Immature natural killer cell (primary cell): ENCODE measurements around the gene TMEM44. TPM values are rescaled to one million over a fixed set of nuclear protein-coding genes. Genes with fewer than 3 reads are reported as not detected.

Experiments used
- DNase-seq, 3 donors: peaks; one replicate each; pipeline ENCODE4 v3.0.0; 2022; ENCODE audit warnings: mixed read lengths in 1 of 3
- H3K27ac Mint-ChIP-seq, 6 donors: one replicate each; pipeline ENCODE4 v1.8.0; 2020; ENCODE audit warnings: mixed read lengths in 6 of 6, mild to moderate bottlenecking in 5 of 6, inconsistent platforms in 4 of 6, moderate library complexity in 3 of 6
- H3K27me3 Mint-ChIP-seq, 3 donors: one replicate each; pipeline ENCODE4 v1.8.0; 2020 to 2021; ENCODE audit warnings: low read depth in 3 of 3, mild to moderate bottlenecking in 3 of 3, mixed read lengths in 3 of 3, moderate library complexity in 3 of 3, inconsistent platforms in 1 of 3
- H3K36me3 Mint-ChIP-seq, 3 donors: one replicate each; pipeline ENCODE4 v1.8.0; 2020; ENCODE audit warnings: mixed read lengths in 3 of 3, inconsistent platforms in 2 of 3, mild to moderate bottlenecking in 2 of 3
- H3K4me1 Mint-ChIP-seq, 2 donors: one replicate each; pipeline ENCODE4 v1.8.0; 2020; ENCODE audit warnings: inconsistent platforms in 2 of 2, mild to moderate bottlenecking in 2 of 2, mixed read lengths in 2 of 2, moderate library complexity in 1 of 2
- H3K4me3 Mint-ChIP-seq, 5 donors: one replicate each; pipeline ENCODE4 v1.8.0; 2020; ENCODE audit warnings: mild to moderate bottlenecking in 5 of 5, mixed read lengths in 5 of 5, inconsistent platforms in 3 of 5, moderate library complexity in 3 of 5
- H3K9me3 Mint-ChIP-seq, 6 donors: one replicate each; pipeline ENCODE4 v1.8.0; 2020; ENCODE audit warnings: mild to moderate bottlenecking in 6 of 6, mixed read lengths in 6 of 6, inconsistent platforms in 4 of 6, moderate library complexity in 3 of 6
- polyA plus RNA-seq, 3 donors: library from polyadenylated mRNA; unstranded; fragments of 300-500 nt; fragmentation: Illumina TruSeq; gene quantifications; one replicate each; pipeline ENCODE4 v1.2.3, GENCODE V29; 2021

Gene TMEM44
- 1 to 10 TPM in 2 of 3 donors, not detected in 1; 1.4 TPM for polyA plus RNA-seq

GRCh38 chr3:194633349-194634004, at the start of gene TMEM44:
Gene TMEM44 (minus strand): TSS chr3:194633419. CDS start chr3:194633215, 204 bp downstream.
- H3K4me3 Mint-ChIP-seq, result peak within 1 kb of the TSS; percentile 79 to 88 (median 86)
- peak within 1 kb of the TSS; percentile 28 to 69 (median 59) for H3K27ac Mint-ChIP-seq

GRCh38 chr3:194682694-194683310, 49.6 kb upstream of the TMEM44 start:
- peaks cover 8 to 11% (median 10%) of the 10 kb centered on the region in 3 donors for H3K27me3 Mint-ChIP-seq
- peaks cover 35 to 41% of the 10 kb centered on the region in 2 donors for H3K4me1 Mint-ChIP-seq
- H3K36me3 Mint-ChIP-seq, result no peaks in the 10 kb centered on the region
- no peaks in the 10 kb centered on the region for H3K9me3 Mint-ChIP-seq
- DNase-seq, result peak; percentile 70 to 78 (median 77)
- H3K27ac Mint-ChIP-seq, result peak overlapping the region; percentile 27 to 85 (median 76)
- H3K4me3 Mint-ChIP-seq, result peak overlapping the region; percentile 30 to 60 (median 38)

More at GRCh38 chr3:194633349-194634004, at the start of gene TMEM44:
- peak; percentile 65 to 70 (median 65) for DNase-seq
- peaks cover 0 to 5% (median 2%) of the 10 kb centered on the region in 3 donors for H3K27me3 Mint-ChIP-seq
- no peaks in the 10 kb centered on the region for H3K36me3 Mint-ChIP-seq
- peaks cover 8 to 20% of the 10 kb centered on the region in 2 donors for H3K4me1 Mint-ChIP-seq
- no peaks in the 10 kb centered on the region for H3K9me3 Mint-ChIP-seq

GRCh38 chr3:194682189-194682693, 49.0 kb upstream of the TMEM44 start:
- H3K36me3 Mint-ChIP-seq, result no peaks in the 10 kb centered on the region
- no peaks in the 10 kb centered on the region for H3K9me3 Mint-ChIP-seq
- DNase-seq, result no peak
- peaks cover 33 to 41% of the 10 kb centered on the region in 2 donors for H3K4me1 Mint-ChIP-seq
- H3K27ac Mint-ChIP-seq, result peak overlapping the region in 5 of 6 donors; percentile 27 to 85 (median 79)
- peak overlapping the region in 1 of 5 donors; percentile 42 for H3K4me3 Mint-ChIP-seq
- peaks cover 8 to 11% (median 10%) of the 10 kb centered on the region in 3 donors for H3K27me3 Mint-ChIP-seq

DNA sequence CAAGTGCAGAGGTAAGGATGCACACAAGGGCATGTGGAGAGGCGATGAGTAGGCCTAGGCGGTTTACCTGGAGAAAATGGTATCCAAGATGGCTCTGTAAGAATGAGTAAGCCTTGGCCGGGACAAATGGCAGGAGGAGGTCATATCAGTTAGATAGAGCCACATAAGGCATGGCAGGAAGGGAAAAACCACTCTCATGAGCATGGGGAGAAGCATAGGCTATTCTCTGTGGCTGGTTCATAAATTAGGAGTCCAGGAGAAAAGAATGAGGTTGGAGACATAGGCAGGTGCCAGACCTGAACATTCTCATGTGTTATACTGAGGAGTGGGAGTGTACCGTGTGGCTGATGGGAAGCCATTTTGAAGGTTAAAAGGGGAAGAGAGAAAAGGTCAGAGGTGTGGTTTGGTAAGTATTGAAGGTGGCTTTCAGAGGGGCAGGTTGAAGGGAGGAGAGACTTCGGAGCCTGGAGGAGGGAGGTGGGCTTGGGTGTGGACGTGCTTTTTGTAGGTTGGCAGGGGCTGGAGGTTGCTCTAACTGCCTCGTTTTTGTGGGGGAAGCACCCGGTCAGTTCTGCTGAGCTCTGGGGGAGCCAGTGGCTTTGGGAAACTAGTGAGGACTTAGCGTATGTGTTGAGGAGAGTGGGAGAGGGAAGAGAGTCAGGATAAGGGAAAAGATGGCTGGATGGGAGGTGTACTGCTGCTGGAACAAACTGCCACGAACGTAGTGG, 47.8 kb upstream of the TMEM44 start:
- H3K27me3 Mint-ChIP-seq, result peaks cover 7 to 8% (median 7%) of the 10 kb centered on the region in 3 donors
- DNase-seq, result no peak
- no peaks in the 10 kb centered on the region for H3K36me3 Mint-ChIP-seq
- no peak overlapping the region for H3K4me3 Mint-ChIP-seq
- H3K4me1 Mint-ChIP-seq, result peaks cover 31 to 36% of the 10 kb centered on the region in 2 donors
- no peak overlapping the region for H3K27ac Mint-ChIP-seq
- H3K9me3 Mint-ChIP-seq, result no peaks in the 10 kb centered on the region

DNA sequence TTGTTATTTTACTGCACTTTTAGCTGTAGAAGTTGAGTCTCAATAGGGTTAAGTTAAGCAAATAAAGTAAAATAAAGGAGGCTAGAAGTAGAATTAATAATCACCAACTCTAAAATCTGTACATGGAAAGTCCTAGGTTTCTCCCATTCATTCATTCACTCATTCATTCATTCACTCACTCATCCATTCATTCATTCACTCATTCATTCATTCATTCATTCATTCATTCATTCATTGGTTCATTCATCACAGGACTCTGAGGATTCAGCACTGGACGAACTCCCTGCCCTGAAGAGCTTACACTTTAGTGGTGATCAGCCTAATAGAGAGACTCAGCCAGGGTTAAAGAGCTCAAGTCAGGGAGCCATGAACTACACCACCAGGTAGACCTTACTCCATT, 43.3 kb upstream of the TMEM44 start:
- H3K4me3 Mint-ChIP-seq, result no peak overlapping the region

GRCh38 chr3:194675680-194676079, 42.5 kb upstream of the TMEM44 start:
- Mint-ChIP-seq H3K27ac (no peak overlapping the region), H3K4me1 (peaks cover 19 to 22% of the 10 kb centered on the region in 2 donors), H3K27me3 (peaks cover 5 to 11% (median 5%) of the 10 kb centered on the region in 3 donors)

More for the DNA sequence above, 43.3 kb upstream of the TMEM44 start:
- peaks cover 4 to 11% (median 5%) of the 10 kb centered on the region in 3 donors for H3K27me3 Mint-ChIP-seq
- peaks cover 13 to 14% of the 10 kb centered on the region in 2 donors for H3K4me1 Mint-ChIP-seq
- no peak overlapping the region for H3K27ac Mint-ChIP-seq
- no peak for DNase-seq
- no peaks in the 10 kb centered on the region for H3K9me3 Mint-ChIP-seq
- no peaks in the 10 kb centered on the region for H3K36me3 Mint-ChIP-seq

GRCh38 chr3:194675081-194675640, 41.9 kb upstream of the TMEM44 start:
- H3K4me3 Mint-ChIP-seq, result peak overlapping the region in 1 of 5 donors; percentile 28
- peaks cover 23 to 27% of the 10 kb centered on the region in 2 donors for H3K4me1 Mint-ChIP-seq
- DNase-seq, result no peak
- H3K36me3 Mint-ChIP-seq, result no peaks in the 10 kb centered on the region
- peak overlapping the region in 1 of 6 donors; percentile 46 for H3K27ac Mint-ChIP-seq
- no peaks in the 10 kb centered on the region for H3K9me3 Mint-ChIP-seq
- peaks cover 5 to 11% (median 5%) of the 10 kb centered on the region in 3 donors for H3K27me3 Mint-ChIP-seq

More at GRCh38 chr3:194675680-194676079, 42.5 kb upstream of the TMEM44 start:
- Mint-ChIP-seq H3K36me3 (no peaks in the 10 kb centered on the region), H3K4me3 (no peak overlapping the region), H3K9me3 (no peaks in the 10 kb centered on the region)
- no peak for DNase-seq

DNA sequence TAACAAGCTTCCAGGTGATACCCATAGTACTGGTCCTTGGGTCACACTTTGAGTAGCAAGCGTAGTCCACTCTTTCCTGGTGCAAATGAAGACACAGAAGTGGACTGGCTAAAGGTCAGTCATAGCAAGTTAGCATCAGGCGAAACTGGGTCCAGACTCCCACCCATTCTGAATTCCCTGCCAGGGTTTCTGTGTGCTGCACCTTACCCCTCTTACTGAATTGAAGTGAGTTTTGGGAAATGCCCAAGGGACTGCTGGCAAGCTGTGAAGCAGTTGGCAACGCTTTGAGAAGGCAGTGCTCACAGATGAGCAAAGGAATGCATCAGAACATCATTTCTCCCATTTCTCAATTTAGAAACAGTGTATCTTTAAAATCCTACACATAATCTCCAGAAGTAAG, 40.5 kb upstream of the TMEM44 start:
- Mint-ChIP-seq H3K4me1 (peaks cover 23 to 32% of the 10 kb centered on the region in 2 donors), H3K27me3 (peaks cover 3 to 11% (median 5%) of the 10 kb centered on the region in 3 donors), H3K9me3 (no peaks in the 10 kb centered on the region), H3K36me3 (peaks cover 0 to 6% (median 0%) of the 10 kb centered on the region in 3 donors), H3K27ac (peak overlapping the region in 1 of 6 donors; percentile 59), H3K4me3 (peak overlapping the region; percentile 10 to 61 (median 47))
- no peak for DNase-seq

- Mint-ChIP-seq H3K36me3 (peaks cover 0 to 6% (median 4%) of the 10 kb centered on the region in 3 donors), H3K4me3 (peak overlapping the region; percentile 96 to 98 (median 97)), H3K27ac (peak overlapping the region; percentile 58 to 99 (median 98)), H3K4me1 (peaks cover 23 to 32% of the 10 kb centered on the region in 2 donors), H3K27me3 (peaks cover 3 to 11% (median 5%) of the 10 kb centered on the region in 3 donors), H3K9me3 (no peaks in the 10 kb centered on the region)
- DNase-seq, result no peak
Observed at GRCh38 chr3:194672876-194673275, 39.7 kb upstream of the TMEM44 start.

DNA sequence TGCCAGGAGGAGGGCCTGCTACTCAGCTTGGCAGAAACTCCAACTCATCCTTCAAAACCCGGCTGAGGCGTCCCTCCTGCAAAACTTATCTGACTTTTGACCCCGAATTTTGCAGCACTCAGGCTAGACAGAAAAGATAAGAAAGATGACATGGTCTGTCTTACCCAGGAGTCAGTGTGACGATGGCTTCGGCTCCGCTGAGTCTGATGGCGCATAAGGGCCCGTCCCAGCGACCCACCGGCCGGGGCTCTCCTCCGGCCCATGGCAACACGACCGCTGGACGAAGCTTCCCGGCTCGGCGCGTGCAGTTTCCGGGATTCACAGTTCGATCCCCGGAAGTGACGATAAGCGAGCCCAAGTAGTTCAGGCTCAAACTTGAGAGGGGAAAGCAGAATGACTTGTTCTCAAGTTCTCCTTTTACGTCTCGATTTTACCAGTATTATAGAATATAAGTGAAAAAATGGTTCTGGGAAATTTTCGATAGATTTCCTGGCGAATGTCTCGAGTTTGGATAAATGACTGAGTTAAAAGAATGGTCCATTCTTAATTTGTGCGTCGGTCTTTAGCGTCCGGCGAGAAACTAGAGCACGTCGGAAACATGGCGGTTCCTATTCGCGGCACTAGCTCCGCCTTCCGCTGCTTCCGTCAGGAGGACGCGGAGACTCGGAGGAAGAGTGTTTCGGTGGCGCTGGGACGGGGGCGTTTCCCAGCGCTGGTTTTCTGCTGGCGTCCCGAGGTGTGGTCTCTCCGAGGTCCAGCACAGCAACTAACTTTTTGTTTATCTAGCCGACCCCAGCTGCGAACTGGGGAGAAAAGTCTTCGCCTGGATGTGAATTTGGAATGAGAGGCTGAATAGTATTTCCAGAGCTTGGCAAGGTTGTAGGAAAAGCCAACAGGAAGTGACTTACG, 38.9 kb upstream of the TMEM44 start, which contains the start of gene LSG1:
LSG1 (minus strand) TSS at position 292 of the 909 bp plus-strand sequence; CDS start at position 263, 29 bp downstream.
- peak; percentile 86 to 90 (median 90) for DNase-seq
- Mint-ChIP-seq H3K27me3 (peaks cover 3 to 11% (median 5%) of the 10 kb centered on the region in 3 donors), H3K36me3 (peaks cover 0 to 6% (median 4%) of the 10 kb centered on the region in 3 donors), H3K27ac (peak within 1 kb of the TSS; percentile 97 to 99 (median 99)), H3K4me3 (peak within 1 kb of the TSS; percentile 96 to 98 (median 97)), H3K4me1 (peaks cover 24 to 32% of the 10 kb centered on the region in 2 donors), H3K9me3 (no peaks in the 10 kb centered on the region)

DNA sequence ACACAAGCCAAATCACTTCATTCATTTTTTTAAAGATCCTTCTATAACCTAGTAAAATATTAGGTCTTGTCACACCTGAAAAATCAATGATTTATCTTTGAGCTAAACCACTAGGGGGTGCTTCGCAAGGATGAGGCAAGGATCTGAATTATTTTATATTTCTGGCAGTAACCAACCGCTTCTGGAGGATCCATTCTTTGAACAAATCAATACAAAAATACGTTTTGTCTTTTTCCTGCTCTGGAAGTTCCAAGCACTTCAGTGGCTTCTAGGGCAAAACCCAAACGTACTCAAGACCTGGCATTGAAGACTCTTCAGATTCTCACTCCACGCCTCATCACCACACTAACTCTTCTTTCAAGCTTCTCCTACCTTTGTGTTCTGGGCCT, 38.3 kb upstream of the TMEM44 start:
- Mint-ChIP-seq H3K9me3 (no peaks in the 10 kb centered on the region), H3K27ac (peak overlapping the region; percentile 97 to 99 (median 99)), H3K4me1 (peaks cover 24 to 32% of the 10 kb centered on the region in 2 donors), H3K36me3 (peaks cover 0 to 6% (median 4%) of the 10 kb centered on the region in 3 donors), H3K27me3 (peaks cover 2 to 9% (median 5%) of the 10 kb centered on the region in 3 donors), H3K4me3 (peak overlapping the region; percentile 96 to 98 (median 97))
- peak; percentile 45 to 56 (median 47) for DNase-seq

DNA sequence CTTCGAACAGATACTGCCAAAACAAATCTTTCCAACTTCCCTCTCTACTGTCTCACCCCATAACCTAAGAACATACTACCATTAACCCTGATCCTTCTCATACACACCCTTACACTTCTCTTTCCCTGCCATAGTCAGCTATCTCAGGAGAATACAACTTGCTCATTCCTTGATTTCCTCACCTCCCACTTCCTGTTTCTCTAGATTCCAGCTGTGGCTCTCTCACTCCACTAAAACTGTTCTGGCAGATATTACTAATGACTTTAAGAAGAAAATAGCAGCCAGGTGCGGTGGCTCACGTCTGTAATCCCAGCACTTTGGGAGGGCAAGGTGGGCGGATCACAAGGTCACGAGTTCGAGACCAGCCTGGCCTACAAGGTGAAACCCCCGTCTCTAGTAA, 34.1 kb upstream of the TMEM44 start:
- H3K36me3 Mint-ChIP-seq, result peaks cover 16 to 33% (median 20%) of the 10 kb centered on the region in 3 donors
- peak overlapping the region in 1 of 6 donors; percentile 76 for H3K27ac Mint-ChIP-seq
- peaks cover 20 to 24% of the 10 kb centered on the region in 2 donors for H3K4me1 Mint-ChIP-seq
- no peak overlapping the region for H3K4me3 Mint-ChIP-seq
- peaks cover 1 to 6% (median 2%) of the 10 kb centered on the region in 3 donors for H3K27me3 Mint-ChIP-seq
- no peaks in the 10 kb centered on the region for H3K9me3 Mint-ChIP-seq
- no peak for DNase-seq
